ENCODE measurements around the gene SELENOT. TPM values are rescaled to one million over a fixed set of nuclear protein-coding genes. Genes with fewer than 3 reads are reported as not detected.
"Not testable (repeated sequence)": the region's sequence is repeated elsewhere in the genome, so short reads cannot be mapped to it uniquely, and the experiment has no call there.

Gene SELENOT
- total RNA-seq, 2 experiments from 2014 or later: 107 to 110 TPM

DNA sequence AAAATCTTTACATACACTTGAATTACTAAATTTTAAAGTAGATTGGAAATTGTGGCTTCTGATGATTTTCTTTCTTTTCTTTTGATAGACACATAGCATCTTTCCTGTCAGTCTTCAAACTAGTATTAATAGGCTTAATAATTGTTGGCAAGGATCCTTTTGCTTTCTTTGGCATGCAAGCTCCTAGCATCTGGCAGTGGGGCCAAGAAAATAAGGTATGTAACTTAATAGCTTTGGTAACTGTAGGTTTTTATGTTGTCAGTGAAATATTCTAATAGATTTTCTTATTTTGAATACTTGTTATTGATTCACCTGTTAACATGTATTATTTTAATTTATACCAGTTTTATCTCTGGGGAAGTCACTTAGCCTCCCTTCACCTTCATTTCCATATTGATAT is 19.8 kb downstream of the SELENOT start:
- not testable (repeated sequence) for H3K27me3 Mint-ChIP-seq, DNase-seq, H3K4me3 Mint-ChIP-seq, H3K27ac Mint-ChIP-seq, H3K9me3 Mint-ChIP-seq
- peaks cover 23% of the 10 kb centered on the region for H3K36me3 Mint-ChIP-seq
- H3K4me1 Mint-ChIP-seq: peaks cover 27% of the 10 kb centered on the region

DNA sequence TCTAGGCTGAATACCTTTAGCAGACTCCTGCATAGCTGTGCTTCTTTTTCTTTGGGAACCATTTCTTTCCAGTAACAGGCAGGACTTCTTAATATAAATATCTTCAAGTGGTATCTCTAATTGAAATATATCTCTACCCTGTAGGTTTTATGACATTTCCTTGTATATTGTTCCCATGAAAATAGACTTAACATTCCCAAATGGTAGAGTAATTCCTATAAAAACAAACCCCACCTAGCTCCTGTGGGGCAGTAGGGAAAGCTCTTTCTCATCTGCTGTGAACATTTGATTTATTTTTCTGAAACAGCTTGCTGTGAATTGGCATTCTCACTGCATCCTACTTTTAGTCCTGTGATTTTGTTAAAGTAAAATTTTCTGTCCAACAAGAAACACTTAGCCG is 20.8 kb downstream of the SELENOT start:
- no peaks in the 10 kb centered on the region for H3K27me3 Mint-ChIP-seq
- no peak overlapping the region for H3K4me3 Mint-ChIP-seq
- H3K27ac Mint-ChIP-seq: peak overlapping the region; percentile 35
- no peak for DNase-seq
- no peaks in the 10 kb centered on the region for H3K9me3 Mint-ChIP-seq
- H3K36me3 Mint-ChIP-seq: peaks cover 14% of the 10 kb centered on the region
- peaks cover 22% of the 10 kb centered on the region for H3K4me1 Mint-ChIP-seq

DNA sequence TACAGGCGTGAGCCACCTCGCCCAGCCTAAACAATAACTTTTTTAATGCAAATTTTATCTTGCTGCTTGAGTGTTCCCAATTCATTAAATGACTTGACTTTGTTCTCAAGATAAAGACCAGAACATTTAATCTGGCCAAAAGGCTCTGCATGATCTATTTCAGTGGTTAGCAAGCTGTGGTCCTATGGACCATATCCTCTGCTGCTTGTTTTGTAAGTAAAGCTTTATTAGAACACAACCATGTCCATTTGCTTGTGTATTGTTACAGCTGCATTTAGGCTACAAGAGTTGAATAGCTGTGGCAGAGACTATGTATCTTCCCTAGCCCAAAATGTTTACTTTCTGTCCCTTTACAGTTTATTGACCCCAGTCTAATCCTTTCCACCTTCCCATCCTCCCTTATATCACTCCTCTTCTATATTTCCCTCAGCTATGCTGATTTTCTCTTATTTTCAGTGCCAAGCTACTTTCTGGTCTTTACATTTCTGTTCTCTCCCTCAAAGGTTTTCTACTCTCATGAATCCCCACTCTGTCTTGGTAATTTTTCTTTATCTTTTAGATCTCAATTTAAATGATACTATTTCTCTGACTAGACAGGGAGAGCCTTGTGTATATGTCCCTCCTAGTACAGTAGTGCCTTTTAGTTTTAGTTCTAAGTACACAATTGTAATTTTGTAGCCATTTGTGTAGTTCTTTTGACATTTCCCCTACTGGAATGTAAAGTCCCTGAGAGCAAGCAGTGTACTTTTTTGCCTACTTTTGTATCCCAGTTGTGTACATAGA is 23.2 kb downstream of the SELENOT start:
- H3K9me3 Mint-ChIP-seq: no peaks in the 10 kb centered on the region
- peaks cover 21% of the 10 kb centered on the region for H3K36me3 Mint-ChIP-seq
- no peak overlapping the region for H3K27ac Mint-ChIP-seq
- H3K27me3 Mint-ChIP-seq: no peaks in the 10 kb centered on the region
- H3K4me3 Mint-ChIP-seq: no peak overlapping the region
- H3K4me1 Mint-ChIP-seq: peaks cover 9% of the 10 kb centered on the region
- DNase-seq: no peak

- peaks cover 21% of the 10 kb centered on the region for H3K36me3 Mint-ChIP-seq
- H3K27me3 Mint-ChIP-seq: no peaks in the 10 kb centered on the region
- no peak overlapping the region for H3K27ac Mint-ChIP-seq
- H3K4me3 Mint-ChIP-seq: no peak overlapping the region
- peaks cover 2% of the 10 kb centered on the region for H3K4me1 Mint-ChIP-seq
- no peaks in the 10 kb centered on the region for H3K9me3 Mint-ChIP-seq
- no peak for DNase-seq
Measured at GRCh38 chr3:150627557-150627956, 24.4 kb downstream of the SELENOT start.

GRCh38 chr3:150631515-150632221 is 28.5 kb downstream of the SELENOT start:
- Mint-ChIP-seq H3K27me3 (no peaks in the 10 kb centered on the region), H3K4me3 (no peak overlapping the region), H3K4me1 (peaks cover 17% of the 10 kb centered on the region), H3K27ac (peak overlapping the region; percentile 25), H3K9me3 (no peaks in the 10 kb centered on the region), H3K36me3 (peaks cover 11% of the 10 kb centered on the region)
- no peak for DNase-seq

DNA sequence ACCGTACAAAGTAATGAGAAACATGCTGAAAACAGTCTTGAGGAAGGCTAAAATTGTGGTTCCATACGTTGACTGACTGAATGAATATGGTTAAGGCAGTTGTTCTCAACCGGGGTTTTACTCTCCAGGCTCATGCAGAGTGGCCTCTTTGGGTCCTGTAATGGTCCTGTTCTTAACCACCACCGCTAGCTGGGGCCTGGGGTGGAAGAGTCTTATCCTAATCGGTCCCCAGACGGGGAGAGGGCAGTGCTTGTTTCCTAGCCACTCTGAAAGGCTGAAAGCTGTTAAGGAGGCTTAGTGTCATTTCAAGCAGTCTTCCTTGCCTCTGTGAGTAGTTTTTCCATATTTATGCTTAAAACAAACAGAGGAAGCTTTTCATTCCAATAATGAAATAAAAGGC is 32.0 kb downstream of the SELENOT start:
- Mint-ChIP-seq H3K27ac (peak overlapping the region; percentile 51), H3K4me1 (peaks cover 19% of the 10 kb centered on the region), H3K4me3 (no peak overlapping the region), H3K27me3 (no peaks in the 10 kb centered on the region), H3K9me3 (no peaks in the 10 kb centered on the region), H3K36me3 (peaks cover 5% of the 10 kb centered on the region)
- no peak for DNase-seq

DNA sequence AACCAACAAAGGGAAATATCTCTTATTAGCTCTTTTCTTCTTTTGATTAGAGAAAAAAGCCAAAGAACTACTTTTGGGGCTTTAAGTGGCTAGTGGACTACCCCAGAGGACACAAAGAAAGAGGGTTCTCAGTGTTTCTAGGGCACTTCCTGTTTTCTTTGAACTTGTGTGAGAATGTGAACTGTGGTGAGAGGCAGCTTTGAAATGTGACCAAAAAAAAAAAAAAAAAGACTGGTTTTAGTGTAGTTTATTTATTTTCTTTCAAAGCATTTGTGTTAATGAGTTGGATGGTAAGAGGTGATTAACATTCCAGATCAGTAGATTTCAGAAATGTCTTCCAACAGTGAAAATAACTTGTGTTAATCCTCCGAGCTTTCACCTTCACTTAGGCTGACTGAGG is 32.4 kb downstream of the SELENOT start:
- Mint-ChIP-seq H3K4me1 (peaks cover 19% of the 10 kb centered on the region), H3K27ac (peak overlapping the region; percentile 31), H3K4me3 (no peak overlapping the region), H3K36me3 (peaks cover 3% of the 10 kb centered on the region), H3K9me3 (no peaks in the 10 kb centered on the region), H3K27me3 (no peaks in the 10 kb centered on the region)
- DNase-seq: no peak

- peaks cover 19% of the 10 kb centered on the region for H3K4me1 Mint-ChIP-seq
- no peak for DNase-seq
- no peak overlapping the region for H3K4me3 Mint-ChIP-seq
- no peaks in the 10 kb centered on the region for H3K9me3 Mint-ChIP-seq
- H3K36me3 Mint-ChIP-seq: no peaks in the 10 kb centered on the region
- peak overlapping the region; percentile 28 for H3K27ac Mint-ChIP-seq
- H3K27me3 Mint-ChIP-seq: no peaks in the 10 kb centered on the region
Measured at GRCh38 chr3:150636258-150636657, 33.1 kb downstream of the SELENOT start.

DNA sequence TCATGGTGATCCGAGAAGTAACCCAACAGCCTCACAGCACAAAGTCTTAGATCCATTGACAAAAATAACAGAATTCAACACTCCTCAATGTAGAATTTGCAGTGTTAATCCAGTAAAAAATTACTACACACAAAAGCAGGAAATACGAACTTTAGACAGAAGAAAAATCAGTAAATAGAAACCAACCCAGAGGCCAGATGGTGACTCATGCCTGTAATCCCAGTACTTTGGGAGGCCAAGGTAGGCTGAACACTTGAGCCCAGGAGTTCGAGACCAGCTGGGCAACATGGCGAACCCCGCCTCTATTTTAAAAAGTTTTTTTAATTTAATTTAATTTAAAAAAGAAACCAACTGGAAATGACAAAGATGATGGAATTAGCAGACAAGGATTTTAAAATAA is 36.1 kb downstream of the SELENOT start:
- H3K36me3 Mint-ChIP-seq: no peaks in the 10 kb centered on the region
- DNase-seq: no peak
- no peaks in the 10 kb centered on the region for H3K9me3 Mint-ChIP-seq
- no peak overlapping the region for H3K4me3 Mint-ChIP-seq
- H3K4me1 Mint-ChIP-seq: peaks cover 19% of the 10 kb centered on the region
- no peak overlapping the region for H3K27ac Mint-ChIP-seq
- H3K27me3 Mint-ChIP-seq: peaks cover 5% of the 10 kb centered on the region

- H3K4me1 Mint-ChIP-seq: peaks cover 13% of the 10 kb centered on the region
- H3K4me3 Mint-ChIP-seq: no peak overlapping the region
- peaks cover 5% of the 10 kb centered on the region for H3K27me3 Mint-ChIP-seq
- H3K36me3 Mint-ChIP-seq: no peaks in the 10 kb centered on the region
- H3K9me3 Mint-ChIP-seq: no peaks in the 10 kb centered on the region
- no peak for DNase-seq
- H3K27ac Mint-ChIP-seq: no peak overlapping the region
Measured at GRCh38 chr3:150640256-150640655, 37.1 kb downstream of the SELENOT start.

DNA sequence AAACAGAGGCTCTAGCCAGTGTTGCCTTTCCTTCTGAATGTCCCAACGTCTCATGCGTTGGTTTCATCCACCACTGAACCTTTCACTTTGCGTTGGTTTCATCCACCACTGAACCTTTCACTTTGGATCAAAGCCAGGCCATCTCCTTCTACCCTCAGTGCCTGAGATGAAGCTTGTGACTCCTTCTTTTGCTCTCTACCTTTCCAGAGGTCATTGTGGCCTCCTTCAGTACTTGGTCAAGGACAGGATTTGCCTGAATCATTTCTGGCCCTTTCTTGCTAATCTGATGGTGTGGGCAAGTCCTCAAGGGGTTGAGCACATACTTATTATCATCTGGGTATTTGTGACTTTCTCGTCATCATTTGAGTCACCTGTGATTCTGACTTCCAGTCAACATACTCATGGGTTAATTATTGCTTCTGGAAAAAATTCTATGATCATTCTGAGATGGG is 50.0 kb downstream of the SELENOT start:
- Mint-ChIP-seq H3K9me3 (no peaks in the 10 kb centered on the region), H3K36me3 (peaks cover 2% of the 10 kb centered on the region), H3K4me1 (peaks cover 3% of the 10 kb centered on the region), H3K4me3 (no peak overlapping the region), H3K27ac (no peak overlapping the region), H3K27me3 (no peaks in the 10 kb centered on the region)
- no peak for DNase-seq

GRCh38 chr3:150656316-150656715 is 53.2 kb downstream of the SELENOT start:
- no peak overlapping the region for H3K4me3 Mint-ChIP-seq
- H3K27ac Mint-ChIP-seq: no peak overlapping the region
- peaks cover 11% of the 10 kb centered on the region for H3K27me3 Mint-ChIP-seq
- DNase-seq: no peak
- H3K9me3 Mint-ChIP-seq: no peaks in the 10 kb centered on the region
- H3K4me1 Mint-ChIP-seq: peaks cover 3% of the 10 kb centered on the region
- H3K36me3 Mint-ChIP-seq: peaks cover 2% of the 10 kb centered on the region

- no peak overlapping the region for H3K4me3 Mint-ChIP-seq
- peaks cover 10% of the 10 kb centered on the region for H3K4me1 Mint-ChIP-seq
- H3K27me3 Mint-ChIP-seq: peaks cover 33% of the 10 kb centered on the region
- H3K36me3 Mint-ChIP-seq: no peaks in the 10 kb centered on the region
- no peak overlapping the region for H3K27ac Mint-ChIP-seq
- no peak for DNase-seq
- H3K9me3 Mint-ChIP-seq: no peaks in the 10 kb centered on the region
Measured at GRCh38 chr3:150662410-150663200, 59.5 kb downstream of the SELENOT start.

GRCh38 chr3:150663461-150663860 is 60.3 kb downstream of the SELENOT start:
- Mint-ChIP-seq H3K27ac (no peak overlapping the region), H3K4me1 (peaks cover 10% of the 10 kb centered on the region), H3K36me3 (no peaks in the 10 kb centered on the region), H3K27me3 (peaks cover 33% of the 10 kb centered on the region), H3K4me3 (no peak overlapping the region), H3K9me3 (no peaks in the 10 kb centered on the region)
- no peak for DNase-seq

DNA sequence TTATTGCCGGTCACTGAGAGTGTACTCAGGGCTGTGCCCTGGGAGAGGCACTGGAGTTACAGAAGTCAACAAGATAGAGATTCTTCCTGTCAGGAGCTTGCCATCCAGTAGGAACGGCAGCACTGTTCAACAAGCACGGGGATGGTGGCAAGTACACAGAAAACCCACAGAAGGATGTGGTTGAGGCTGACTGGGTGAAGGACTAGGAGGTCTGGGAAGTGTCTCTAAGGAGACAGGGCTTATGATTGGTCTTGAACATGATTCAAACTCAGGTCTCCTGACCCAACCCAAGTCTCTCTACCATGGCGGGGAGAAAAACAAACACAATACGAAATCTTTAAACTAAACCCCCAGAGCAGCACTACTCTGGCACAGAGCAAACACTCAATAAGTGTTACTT is 63.0 kb downstream of the SELENOT start:
- no peaks in the 10 kb centered on the region for H3K9me3 Mint-ChIP-seq
- H3K36me3 Mint-ChIP-seq: no peaks in the 10 kb centered on the region
- H3K27me3 Mint-ChIP-seq: peaks cover 29% of the 10 kb centered on the region
- no peak overlapping the region for H3K27ac Mint-ChIP-seq
- peaks cover 10% of the 10 kb centered on the region for H3K4me1 Mint-ChIP-seq
- no peak for DNase-seq
- no peak overlapping the region for H3K4me3 Mint-ChIP-seq
